Karpas-422 (cell line): ENCODE measurements around the gene OSBPL10. TPM values are rescaled to one million over a fixed set of nuclear protein-coding genes. Genes with fewer than 3 reads are reported as not detected.

ENCODE experiments used
- DNase-seq: peaks from one replicate; pipeline ENCODE4 v3.0.0-alpha.2; 2015
- H2AFZ ChIP-seq: fragments of 200-600 bp; sonication (generic); 2 replicates; pipeline ENCODE4 v1.6.1; 2014; ENCODE audit warnings: antibody characterized with exemption, low read length, mixed read lengths
- H3K27ac ChIP-seq: fragments of 200-600 bp; sonication (generic); 2 replicates; pipeline ENCODE4 v1.5.1; 2014; ENCODE audit warnings: mild to moderate bottlenecking, low read length, moderate library complexity
- H3K27me3 ChIP-seq: fragments of 200-600 bp; sonication (generic); 2 replicates; pipeline ENCODE4 v1.6.1; 2014; ENCODE audit warnings: low read length, mixed read lengths
- H3K36me3 ChIP-seq: fragments of 200-600 bp; sonication (generic); 2 replicates; pipeline ENCODE4 v1.6.1; 2014; ENCODE audit warnings: low read length, mixed read lengths; ENCODE audit not compliant: insufficient read depth
- H3K4me1 ChIP-seq: fragments of 200-600 bp; sonication (generic); 2 replicates; pipeline ENCODE4 v1.6.1; 2014; ENCODE audit warnings: mild to moderate bottlenecking, low read length, mixed read lengths
- H3K4me2 ChIP-seq: fragments of 200-600 bp; sonication (generic); 2 replicates; pipeline ENCODE4 v1.6.1; 2014; ENCODE audit warnings: low read length, low read depth, mild to moderate bottlenecking; ENCODE audit not compliant: poor library complexity, severe bottlenecking
- H3K4me3 ChIP-seq: fragments of 200-600 bp; sonication (generic); 2 replicates; pipeline ENCODE4 v1.5.1; 2014; ENCODE audit warnings: mild to moderate bottlenecking, antibody characterized with exemption, low read length, mixed read lengths
- H3K79me2 ChIP-seq: fragments of 200-600 bp; sonication (generic); 2 replicates; pipeline ENCODE4 v1.6.1; 2014; ENCODE audit warnings: mild to moderate bottlenecking, low read length, mixed read lengths
- H3K9ac ChIP-seq: fragments of 200-600 bp; sonication (generic); 2 replicates; pipeline ENCODE4 v1.6.0; 2014; ENCODE audit warnings: low read length
- H3K9me2 ChIP-seq: fragments of 200-600 bp; sonication (generic), shearing (Covaris generic); replicated peaks from 2 replicates; pipeline ENCODE4 v1.6.0; 2014; ENCODE audit warnings: mild to moderate bottlenecking, low read length, moderate library complexity; ENCODE audit not compliant: insufficient read depth
- H3K9me3 ChIP-seq: fragments of 300-700, 200-600 bp; sonication (generic); 2 replicates; pipeline ENCODE4 v1.6.1; 2014; ENCODE audit warnings: low read length, mixed read lengths
- H4K20me1 ChIP-seq: fragments of 200-600 bp; sonication (generic); 2 replicates; pipeline ENCODE4 v1.6.1; 2014; ENCODE audit warnings: mild to moderate bottlenecking, antibody characterized with exemption, low read length, low read depth; ENCODE audit not compliant: insufficient read depth
- total RNA-seq: library from RNA; depleted of rRNA; stranded (reverse); fragments of >200 nt; shearing (Covaris generic); gene quantifications from 2 replicates; pipeline ENCODE4 v1.2.3, GENCODE V29; 2014; ENCODE audit warnings: low replicate concordance

Gene OSBPL10
- total RNA-seq, 1 experiment from 2014 or later = 87.0 TPM

DNA sequence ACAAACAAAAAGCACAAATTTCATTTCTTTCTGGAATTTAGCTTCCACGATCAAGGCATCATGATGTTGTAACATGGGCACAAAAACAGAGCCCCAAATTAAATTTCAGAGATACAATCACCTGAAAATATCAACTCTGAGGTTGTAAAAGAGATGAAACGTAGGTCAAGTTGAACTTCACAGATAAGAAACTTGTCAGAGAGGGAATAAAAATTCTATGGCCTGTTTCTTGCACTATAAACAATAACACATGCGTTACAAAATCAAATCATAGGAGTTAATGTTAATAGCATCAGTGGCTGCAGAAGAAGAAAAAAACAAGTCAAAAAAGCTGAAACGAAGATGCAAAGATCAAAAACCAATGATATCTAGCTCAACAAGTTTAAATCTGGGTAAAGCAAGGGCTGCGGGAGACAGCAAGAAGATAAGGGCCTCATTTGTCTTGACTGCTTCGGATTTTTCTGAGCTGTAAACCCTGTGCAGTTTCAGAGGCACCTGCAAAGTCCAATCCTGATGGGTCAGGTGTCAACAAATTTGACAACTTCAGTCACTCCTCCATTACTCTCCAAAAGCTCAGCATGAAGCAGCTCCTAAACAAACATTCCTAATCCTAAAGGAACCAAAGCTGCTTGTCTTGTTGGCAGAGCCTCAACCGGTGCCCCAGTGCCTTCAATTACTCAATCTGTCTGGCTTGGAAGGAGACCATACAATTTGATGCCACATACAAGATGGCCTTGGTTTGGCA is 228.6 kb downstream of the OSBPL10 start:
- Histone ChIP-seq H3K79me2 (peaks cover 92% of the 10 kb centered on the region), H3K27me3 (no peaks in the 10 kb centered on the region), H4K20me1 (no peaks in the 10 kb centered on the region), H3K36me3 (peaks cover 22% of the 10 kb centered on the region), H3K9ac (no peak overlapping the region), H2AFZ (no peak overlapping the region), H3K9me3 (no peaks in the 10 kb centered on the region), H3K4me1 (peaks cover 11% of the 10 kb centered on the region), H3K27ac (0 out of 2 replicates have a peak overlapping the region, but pooled peaks have one; percentile 4), H3K9me2 (no peaks in the 10 kb centered on the region), H3K4me3 (no peak overlapping the region), H3K4me2 (no peak overlapping the region)
- DNase-seq = no peak

DNA sequence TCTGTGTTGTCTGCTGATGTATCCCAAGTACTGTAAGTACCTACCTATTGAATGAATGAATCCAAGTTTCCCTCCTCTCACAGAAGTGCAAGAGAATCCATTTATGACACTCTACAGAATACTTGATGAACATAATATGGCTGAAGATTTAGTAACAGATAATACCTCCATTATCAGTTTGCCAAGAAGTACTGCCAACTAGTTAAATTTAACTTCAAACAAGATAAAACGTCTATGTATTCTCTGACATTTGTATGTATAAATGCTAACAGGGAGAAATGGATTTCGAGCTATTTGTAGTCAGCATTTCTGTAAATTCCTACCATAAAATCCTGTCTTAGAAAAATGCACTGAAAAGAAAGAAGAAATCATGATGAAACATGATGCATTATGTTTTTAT is 230.7 kb downstream of the OSBPL10 start:
- no peak overlapping the region for H2AFZ ChIP-seq
- H3K4me3 ChIP-seq = no peak overlapping the region
- H3K79me2 ChIP-seq = peaks cover 81% of the 10 kb centered on the region
- H3K27ac ChIP-seq = no peak overlapping the region
- H3K4me1 ChIP-seq = 0 out of 2 replicates have a peak, but pooled peaks cover 2% of the 10 kb centered on the region
- H3K9ac ChIP-seq = no peak overlapping the region
- no peaks in the 10 kb centered on the region for H3K27me3 ChIP-seq
- H3K9me3 ChIP-seq = no peaks in the 10 kb centered on the region
- H4K20me1 ChIP-seq = no peaks in the 10 kb centered on the region
- no peak overlapping the region for H3K4me2 ChIP-seq
- H3K36me3 ChIP-seq = peaks cover 33% of the 10 kb centered on the region
- no peaks in the 10 kb centered on the region for H3K9me2 ChIP-seq
- no peak for DNase-seq

DNA sequence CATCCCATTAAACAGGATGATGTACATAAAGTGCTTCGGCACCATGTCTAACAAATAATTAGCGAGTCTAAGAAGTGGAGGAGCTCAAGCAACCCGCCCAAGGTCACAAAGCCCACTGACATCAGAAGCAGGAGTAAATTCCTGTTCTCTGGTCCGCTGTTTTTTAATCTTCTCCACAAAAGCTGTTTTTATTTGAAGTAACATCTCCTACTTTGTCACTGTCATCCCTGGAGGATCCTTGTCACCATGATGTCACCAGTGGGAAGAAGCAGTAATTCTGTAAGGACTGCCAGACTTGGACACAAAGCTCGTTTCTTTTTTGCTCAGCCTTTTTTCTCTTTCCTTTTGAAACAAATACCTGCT is 232.1 kb downstream of the OSBPL10 start:
- Histone ChIP-seq H3K36me3 (peaks cover 34% of the 10 kb centered on the region), H4K20me1 (no peaks in the 10 kb centered on the region), H3K27ac (no peak overlapping the region)

DNA sequence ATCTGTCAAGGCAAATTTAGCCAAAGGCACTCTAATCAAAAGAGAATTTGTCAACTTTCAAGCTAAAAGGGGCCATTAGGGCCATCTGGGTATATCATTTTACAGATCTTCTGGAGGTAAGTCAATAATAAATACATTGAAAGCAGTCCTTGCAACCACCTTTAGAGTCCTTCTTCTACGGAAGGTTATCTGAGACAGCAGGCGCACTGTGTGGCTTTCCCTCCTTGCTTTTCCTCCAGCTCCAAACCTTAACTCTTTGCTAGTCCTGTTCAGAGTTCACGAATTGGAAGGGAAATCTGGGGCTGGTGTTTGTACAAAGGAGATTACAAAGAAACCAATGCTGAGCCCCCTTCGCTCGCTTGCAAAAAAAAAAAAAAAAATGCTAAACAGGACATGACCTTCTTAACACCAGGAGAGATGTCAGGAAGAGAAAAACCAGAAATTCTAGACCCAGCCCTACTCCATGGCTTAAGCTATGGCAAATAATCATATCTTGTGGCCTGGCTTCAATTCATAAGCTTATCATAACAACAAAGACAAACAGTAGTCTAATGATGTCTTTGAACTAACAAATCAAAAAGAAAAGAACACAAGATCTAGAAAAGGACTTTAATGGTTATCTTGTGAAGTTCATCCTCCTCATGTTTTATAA is 232.7 kb downstream of the OSBPL10 start:
- Histone ChIP-seq H3K27ac (no peak overlapping the region), H3K9me3 (no peaks in the 10 kb centered on the region), H3K36me3 (peaks cover 36% of the 10 kb centered on the region), H2AFZ (no peak overlapping the region), H3K4me3 (no peak overlapping the region), H3K4me2 (no peak overlapping the region), H3K27me3 (no peaks in the 10 kb centered on the region), H3K79me2 (peaks cover 79% of the 10 kb centered on the region), H4K20me1 (no peaks in the 10 kb centered on the region), H3K9me2 (no peaks in the 10 kb centered on the region), H3K9ac (no peak overlapping the region), H3K4me1 (no peaks in the 10 kb centered on the region)
- no peak for DNase-seq

More for the DNA sequence above, 232.1 kb downstream of the OSBPL10 start:
- Histone ChIP-seq H2AFZ (no peak overlapping the region), H3K9me2 (no peaks in the 10 kb centered on the region), H3K9me3 (no peaks in the 10 kb centered on the region), H3K4me1 (no peaks in the 10 kb centered on the region), H3K4me2 (no peak overlapping the region), H3K79me2 (peaks cover 79% of the 10 kb centered on the region), H3K9ac (no peak overlapping the region), H3K27me3 (no peaks in the 10 kb centered on the region), H3K4me3 (no peak overlapping the region)
- no peak for DNase-seq

DNA sequence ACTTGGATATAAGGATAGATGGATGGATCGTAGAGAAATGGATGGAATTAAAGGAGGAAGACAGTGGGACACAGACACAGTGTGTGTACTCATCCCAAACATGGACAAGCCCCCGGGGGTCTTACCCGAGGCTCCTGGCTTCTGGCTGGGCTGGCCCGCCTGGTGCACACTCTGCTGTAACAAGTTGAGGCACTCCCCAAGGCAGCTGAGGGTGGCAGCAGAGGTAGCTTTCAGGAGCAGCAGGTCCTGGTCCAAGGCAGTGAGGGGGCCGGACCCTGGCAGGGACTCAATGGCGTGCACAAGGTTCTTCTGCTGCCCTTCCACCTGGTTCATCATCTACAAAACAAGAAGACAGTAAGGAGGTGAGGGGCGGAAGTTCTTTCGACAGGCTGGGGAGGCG is 233.3 kb downstream of the OSBPL10 start:
- H3K4me3 ChIP-seq = no peak overlapping the region
- no peak overlapping the region for H3K9ac ChIP-seq
- H3K79me2 ChIP-seq = peaks cover 77% of the 10 kb centered on the region
- H3K4me2 ChIP-seq = no peak overlapping the region
- H3K9me2 ChIP-seq = no peaks in the 10 kb centered on the region
- no peak overlapping the region for H2AFZ ChIP-seq
- H4K20me1 ChIP-seq = no peaks in the 10 kb centered on the region
- H3K27me3 ChIP-seq = no peaks in the 10 kb centered on the region
- no peak overlapping the region for H3K27ac ChIP-seq
- H3K36me3 ChIP-seq = peaks cover 38% of the 10 kb centered on the region
- no peaks in the 10 kb centered on the region for H3K4me1 ChIP-seq
- no peak for DNase-seq
- no peaks in the 10 kb centered on the region for H3K9me3 ChIP-seq

DNA sequence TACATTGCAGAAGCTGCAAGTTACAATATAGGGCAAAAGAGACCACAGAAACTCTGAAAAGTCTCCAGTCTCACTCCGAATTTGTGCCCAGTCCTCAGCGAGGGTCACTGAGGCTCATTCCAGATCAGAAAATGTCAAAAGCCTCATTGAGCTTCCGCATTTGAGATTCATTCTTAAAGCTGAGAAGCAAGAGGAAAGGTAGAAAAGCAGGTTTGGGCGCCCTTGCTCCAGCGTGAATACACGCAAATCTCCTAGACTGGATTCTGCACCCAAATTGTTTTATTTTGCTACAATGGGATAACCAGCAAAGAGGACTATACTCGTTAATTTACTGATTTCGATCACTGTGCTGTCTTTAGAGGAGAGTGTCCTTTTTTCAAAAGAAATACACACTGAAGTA is 236.1 kb downstream of the OSBPL10 start:
- peaks cover 33% of the 10 kb centered on the region for H3K36me3 ChIP-seq

DNA sequence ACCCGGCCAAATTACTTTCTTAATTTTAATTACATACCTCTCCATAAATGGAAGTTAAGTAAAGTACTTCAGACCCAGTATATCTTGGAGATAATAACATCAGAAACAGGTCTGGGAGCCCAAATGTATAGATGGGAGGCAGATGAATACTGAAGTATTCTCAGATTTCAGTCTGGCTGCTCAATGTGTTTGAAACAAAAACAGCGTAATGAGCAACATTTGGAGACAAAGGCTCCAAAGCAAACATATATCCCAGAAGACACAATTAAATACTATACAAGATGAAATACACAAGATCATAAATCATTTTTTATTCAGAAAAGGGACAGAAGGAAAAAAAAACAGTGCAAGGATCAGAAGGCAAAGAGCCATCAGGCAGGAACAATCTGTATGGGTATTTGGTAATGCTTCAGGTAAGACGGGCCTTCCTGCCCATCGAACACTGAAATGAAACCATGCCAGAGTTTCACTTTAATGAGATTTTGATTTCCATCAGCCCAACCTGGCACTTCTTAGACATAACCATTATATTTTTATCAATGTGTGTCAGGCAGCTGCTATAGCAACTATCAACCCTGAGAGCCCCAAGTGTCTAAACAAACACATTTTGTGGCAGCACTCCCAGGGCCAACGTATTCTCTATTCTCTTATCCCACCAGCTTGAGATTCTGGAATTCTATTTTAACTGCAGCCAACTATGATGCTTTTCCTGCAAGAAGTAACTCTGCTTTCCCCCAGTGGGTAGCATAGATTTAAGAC is 237.6 kb downstream of the OSBPL10 start:
- Histone ChIP-seq H3K79me2 (peaks cover 79% of the 10 kb centered on the region), H3K27ac (no peak overlapping the region), H3K4me3 (no peak overlapping the region), H3K9me3 (no peaks in the 10 kb centered on the region), H4K20me1 (no peaks in the 10 kb centered on the region), H3K27me3 (no peaks in the 10 kb centered on the region), H3K9ac (no peak overlapping the region), H3K36me3 (peaks cover 24% of the 10 kb centered on the region; the same call in 1 of the 2 replicates), H3K4me1 (no peaks in the 10 kb centered on the region), H3K4me2 (no peak overlapping the region), H3K9me2 (no peaks in the 10 kb centered on the region), H2AFZ (no peak overlapping the region)
- DNase-seq = no peak

More for the DNA sequence above, 236.1 kb downstream of the OSBPL10 start:
- Histone ChIP-seq H3K4me3 (no peak overlapping the region), H3K4me2 (no peak overlapping the region), H2AFZ (no peak overlapping the region), H4K20me1 (no peaks in the 10 kb centered on the region), H3K9ac (no peak overlapping the region), H3K79me2 (peaks cover 74% of the 10 kb centered on the region), H3K9me2 (no peaks in the 10 kb centered on the region), H3K4me1 (no peaks in the 10 kb centered on the region), H3K27me3 (no peaks in the 10 kb centered on the region), H3K9me3 (no peaks in the 10 kb centered on the region), H3K27ac (no peak overlapping the region)
- DNase-seq = no peak

DNA sequence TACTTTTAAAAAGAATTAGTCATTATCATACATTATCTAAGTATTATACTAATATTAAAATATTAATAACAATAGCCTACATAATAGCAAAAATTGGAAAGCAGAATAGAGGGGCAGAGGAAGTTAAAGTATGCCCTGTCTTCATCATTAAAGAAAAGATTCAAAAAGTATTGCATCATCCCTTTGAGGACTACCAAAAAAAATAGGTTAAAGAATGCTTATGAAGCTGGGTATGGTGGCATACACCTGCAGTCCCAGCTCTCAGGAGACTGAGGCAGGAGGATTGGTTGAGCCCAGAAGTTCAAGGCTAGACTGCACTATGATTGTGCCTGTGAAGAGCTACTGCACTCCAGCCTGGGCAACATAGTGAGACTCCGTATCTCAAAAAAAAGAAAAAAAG is 240.7 kb downstream of the OSBPL10 start:
- no peak overlapping the region for H2AFZ ChIP-seq
- no peaks in the 10 kb centered on the region for H4K20me1 ChIP-seq

More for the DNA sequence above, 240.7 kb downstream of the OSBPL10 start:
- Histone ChIP-seq H3K4me2 (no peak overlapping the region), H3K4me3 (no peak overlapping the region), H3K27me3 (no peaks in the 10 kb centered on the region), H3K27ac (no peak overlapping the region), H3K9ac (no peak overlapping the region), H3K79me2 (peaks cover 89% of the 10 kb centered on the region), H3K36me3 (peaks cover 14% of the 10 kb centered on the region; the same call in 1 of the 2 replicates), H3K4me1 (peaks cover 5% of the 10 kb centered on the region), H3K9me3 (no peaks in the 10 kb centered on the region), H3K9me2 (no peaks in the 10 kb centered on the region)
- no peak for DNase-seq
